ENCODE measurements around the gene LRRN2. TPM values are rescaled to one million over a fixed set of nuclear protein-coding genes. Genes with fewer than 3 reads are reported as not detected.

Gene LRRN2
- total and polyA plus RNA-seq, 2 experiments from 2014 or later: 7.0 to 27.9 TPM

DNA sequence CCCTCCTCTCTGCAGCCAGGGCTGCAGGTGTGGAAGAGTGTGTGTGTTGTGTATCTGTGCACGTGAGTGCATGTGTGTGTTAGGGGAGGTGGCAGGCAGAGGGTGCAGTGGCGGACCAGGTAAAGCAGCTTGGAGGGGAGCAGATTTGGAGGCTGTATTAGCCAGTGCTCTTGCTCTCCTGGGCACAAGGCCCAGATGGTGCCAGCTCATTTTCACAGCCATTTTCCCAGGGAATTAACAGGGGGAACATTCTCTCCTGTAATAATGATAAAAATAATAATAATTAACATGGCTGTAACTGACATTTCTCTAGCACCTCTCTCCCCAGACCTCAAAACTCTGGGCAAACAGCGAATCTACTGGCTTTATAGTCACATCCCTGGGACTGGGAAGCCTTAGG lies 43.6 kb downstream of the LRRN2 start:
- H2AFZ ChIP-seq: no peak overlapping the region
- H4K20me1 ChIP-seq (ENCODE audit: insufficient read depth, poor library complexity, severe bottlenecking): no peaks in the 10 kb centered on the region
- TF ChIP-seq EZH2phosphoT487 (IDR thresholded peaks at IDR 0.05; ENCODE audit: low read depth, severe bottlenecking, unreplicated experiment) (no peak), CTCF (IDR thresholded peaks at IDR 0.05; ENCODE audit: poor library complexity) (no peak), EZH2 (IDR thresholded peaks at IDR 0.05; ENCODE audit: borderline replicate concordance) (no peak)
- peaks cover 13% of the 10 kb centered on the region for H3K4me1 ChIP-seq (ENCODE audit: insufficient read depth)
- H3K27me3 ChIP-seq: no peaks in the 10 kb centered on the region
- 86% methylated on average over 3 of the region's 3 CpGs for WGBS (ENCODE audit: low lambda C conversion rate, missing lambda C conversion rate)
- H3K4me2 ChIP-seq: no peak overlapping the region
- H3K4me3 ChIP-seq: no peak overlapping the region
- no peak overlapping the region for H3K27ac ChIP-seq
- H3K9me2 ChIP-seq (replicated peaks; ENCODE audit: insufficient read depth): no peaks in the 10 kb centered on the region
- no peaks in the 10 kb centered on the region for H3K36me3 ChIP-seq (replicated peaks; ENCODE audit: insufficient read depth, low read depth)
- H3K9me3 ChIP-seq (ENCODE audit: low read depth): no peaks in the 10 kb centered on the region
- no peak for DNase-seq (ENCODE audit: low spot score)
- H3K79me2 ChIP-seq: no peaks in the 10 kb centered on the region

- Histone ChIP-seq H3K4me3 (no peak overlapping the region), H4K20me1 (ENCODE audit: insufficient read depth, poor library complexity, severe bottlenecking) (no peaks in the 10 kb centered on the region), H3K79me2 (no peaks in the 10 kb centered on the region), H3K4me2 (no peak overlapping the region), H3K9me2 (replicated peaks; ENCODE audit: insufficient read depth) (no peaks in the 10 kb centered on the region), H3K27ac (no peak overlapping the region), H3K9me3 (ENCODE audit: low read depth) (no peaks in the 10 kb centered on the region), H3K4me1 (ENCODE audit: insufficient read depth) (peaks cover 14% of the 10 kb centered on the region), H3K27me3 (no peaks in the 10 kb centered on the region), H3K36me3 (replicated peaks; ENCODE audit: insufficient read depth, low read depth) (no peaks in the 10 kb centered on the region), H2AFZ (no peak overlapping the region)
- TF ChIP-seq EZH2phosphoT487 (IDR thresholded peaks at IDR 0.05; ENCODE audit: low read depth, severe bottlenecking, unreplicated experiment) (no peak), CTCF (IDR thresholded peaks at IDR 0.05; ENCODE audit: poor library complexity) (no peak), EZH2 (IDR thresholded peaks at IDR 0.05; ENCODE audit: borderline replicate concordance) (no peak)
- no peak for DNase-seq (ENCODE audit: low spot score)
- WGBS (ENCODE audit: low lambda C conversion rate, missing lambda C conversion rate): 75% methylated on average over 1 of the region's 1 CpG
Observed at GRCh38 chr1:204641455-204641854, 44.1 kb downstream of the LRRN2 start.

GRCh38 chr1:204640578-204640977 lies 45.0 kb downstream of the LRRN2 start:
- no peak overlapping the region for H3K4me3 ChIP-seq
- DNase-seq (ENCODE audit: low spot score): no peak

More at GRCh38 chr1:204640578-204640977, 45.0 kb downstream of the LRRN2 start:
- no peaks in the 10 kb centered on the region for H3K79me2 ChIP-seq
- no peaks in the 10 kb centered on the region for H3K27me3 ChIP-seq
- H2AFZ ChIP-seq: no peak overlapping the region
- H3K9me2 ChIP-seq (replicated peaks; ENCODE audit: insufficient read depth): no peaks in the 10 kb centered on the region
- H4K20me1 ChIP-seq (ENCODE audit: insufficient read depth, poor library complexity, severe bottlenecking): no peaks in the 10 kb centered on the region
- no peaks in the 10 kb centered on the region for H3K9me3 ChIP-seq (ENCODE audit: low read depth)
- peaks cover 14% of the 10 kb centered on the region for H3K4me1 ChIP-seq (ENCODE audit: insufficient read depth)
- 80% methylated on average over 2 of the region's 2 CpGs for WGBS (ENCODE audit: low lambda C conversion rate, missing lambda C conversion rate)
- H3K36me3 ChIP-seq (replicated peaks; ENCODE audit: insufficient read depth, low read depth): no peaks in the 10 kb centered on the region
- no peak overlapping the region for H3K4me2 ChIP-seq
- TF ChIP-seq EZH2 (IDR thresholded peaks at IDR 0.05; ENCODE audit: borderline replicate concordance) (no peak), CTCF (IDR thresholded peaks at IDR 0.05; ENCODE audit: poor library complexity) (no peak), EZH2phosphoT487 (IDR thresholded peaks at IDR 0.05; ENCODE audit: low read depth, severe bottlenecking, unreplicated experiment) (no peak)
- H3K27ac ChIP-seq: no peak overlapping the region
